PC-3 (cell line): ENCODE results near the gene SNN. TPM values are rescaled to one million over a fixed set of nuclear protein-coding genes. Genes with fewer than 3 reads are reported as not detected.

Experiments used
- ATAC-seq: fragments of 200-7000 bp; cut with Tn5 transposase; 2 replicates; pipeline ENCODE4 v1.9.1; 2020; ENCODE audit warnings: mild to moderate bottlenecking, moderate library complexity
- BruUV-seq: library from RNA; stranded (reverse); fragments of 400-500 nt; replicated peaks from 2 replicates; lab custom pipeline; 2021; lab: Mats Ljungman, UMichigan
- CTCF ChIA-PET: fragments of 300-600 bp; sonication (Branson Sonifier 250); formaldehyde crosslinking; loops from one replicate; lab custom pipeline; 2022; ENCODE audit warnings: antibody characterized with exemption; lab: Charles Lee
- POLR2A ChIA-PET: fragments of 300-600 bp; sonication (Branson Sonifier 250); formaldehyde crosslinking; loops from one replicate; lab custom pipeline; 2022; ENCODE audit warnings: antibody characterized with exemption; ENCODE audit not compliant: unreplicated experiment; lab: Charles Lee
- DNase-seq: peaks from one replicate; pipeline ENCODE4 v3.0.0-alpha.2; 2015
- H2AFZ ChIP-seq: fragments of 300-600 bp; sonication (generic); 2 replicates; pipeline ENCODE4 v1.6.0; 2016; ENCODE audit warnings: antibody characterized with exemption, low read length
- H3F3A ChIP-seq: fragments of 300-600 bp; sonication (generic); one replicate; pipeline ENCODE4 v1.6.0; 2017; ENCODE audit warnings: antibody characterized with exemption, low read length, control low read depth, mild to moderate bottlenecking; ENCODE audit not compliant: unreplicated experiment
- H3K27ac ChIP-seq: fragments of 300-600 bp; sonication (generic); 2 replicates; pipeline ENCODE4 v1.5.1; 2016; ENCODE audit warnings: mild to moderate bottlenecking, low read length
- H3K27me3 ChIP-seq: fragments of 300-600 bp; sonication (generic); 2 replicates; pipeline ENCODE4 v1.6.1; 2016; ENCODE audit warnings: low read length, mixed read lengths
- H3K36me3 ChIP-seq: fragments of 300-600 bp; sonication (generic); 2 replicates; pipeline ENCODE4 v1.6.1; 2016; ENCODE audit warnings: low read depth, mixed run types, low read length, mixed read lengths
- H3K4me1 ChIP-seq: fragments of 300-600 bp; sonication (generic); 2 replicates; pipeline ENCODE4 v1.5.1; 2016; ENCODE audit warnings: low read length; ENCODE audit not compliant: insufficient read depth
- H3K4me2 ChIP-seq: fragments of 300-600 bp; sonication (generic); 2 replicates; pipeline ENCODE4 v1.6.0; 2016; ENCODE audit warnings: low read length
- H3K4me3 ChIP-seq: fragments of 300-600 bp; sonication (generic); 2 replicates; pipeline ENCODE4 v1.5.1; 2016; ENCODE audit warnings: mild to moderate bottlenecking, low read length, mixed read lengths
- H3K79me2 ChIP-seq: fragments of 300-600 bp; sonication (generic); 2 replicates; pipeline ENCODE4 v1.6.1; 2017; ENCODE audit warnings: low read length, mixed read lengths
- H3K9ac ChIP-seq: fragments of 300-600 bp; sonication (generic); 2 replicates; pipeline ENCODE4 v1.6.0; 2016; ENCODE audit warnings: mild to moderate bottlenecking, low read length
- H3K9me2 ChIP-seq: fragments of 300-600 bp; sonication (generic); replicated peaks from 2 replicates; pipeline ENCODE4 v1.6.1; 2016; ENCODE audit warnings: mixed run types, low read length, mixed read lengths
- H3K9me3 ChIP-seq: fragments of 300-600 bp; sonication (generic); 2 replicates; pipeline ENCODE4 v1.6.1; 2016; ENCODE audit warnings: low read length, mixed read lengths
- H4K20me1 ChIP-seq: fragments of 300-600 bp; sonication (generic); 2 replicates; pipeline ENCODE4 v1.6.1; 2016; ENCODE audit warnings: low read length, mixed read lengths
- EZH2 ChIP-seq: fragments of 300-600 bp; sonication (generic); IDR thresholded peaks from one replicate; pipeline ENCODE4 v1.6.1; 2017; ENCODE audit warnings: antibody characterized with exemption, mild to moderate bottlenecking, low read length; ENCODE audit not compliant: unreplicated experiment
- EZH2phosphoT487 ChIP-seq: fragments of 300-600 bp; sonication (generic); IDR thresholded peaks from 2 replicates; pipeline ENCODE4 v1.6.1; 2018; ENCODE audit warnings: mild to moderate bottlenecking, antibody characterized with exemption, low read length, borderline replicate concordance
- intact Hi-C: fragments of 100-400 bp; cut with micrococcal nuclease; formaldehyde crosslinking; loops from 2 replicates; pipeline ENCODE4 v1.9.0; 2023
- total RNA-seq: library from RNA; depleted of rRNA; stranded (reverse); fragments of >200 nt; gene quantifications from 2 replicates; pipeline ENCODE4 v1.2.3, GENCODE V29; 2014
- TF ChIP-seq, protein P1 (sequence below): fragments of 300-600 bp; sonication (generic); conservative IDR thresholded peaks from 2 replicates; pipeline ENCODE4 v1.5.1; 2017; ENCODE audit warnings: antibody characterized with exemption, low read depth, mild to moderate bottlenecking, low read length

SNN gene
- total RNA-seq, 1 experiment from 2014 or later: 4.3 TPM

DNA sequence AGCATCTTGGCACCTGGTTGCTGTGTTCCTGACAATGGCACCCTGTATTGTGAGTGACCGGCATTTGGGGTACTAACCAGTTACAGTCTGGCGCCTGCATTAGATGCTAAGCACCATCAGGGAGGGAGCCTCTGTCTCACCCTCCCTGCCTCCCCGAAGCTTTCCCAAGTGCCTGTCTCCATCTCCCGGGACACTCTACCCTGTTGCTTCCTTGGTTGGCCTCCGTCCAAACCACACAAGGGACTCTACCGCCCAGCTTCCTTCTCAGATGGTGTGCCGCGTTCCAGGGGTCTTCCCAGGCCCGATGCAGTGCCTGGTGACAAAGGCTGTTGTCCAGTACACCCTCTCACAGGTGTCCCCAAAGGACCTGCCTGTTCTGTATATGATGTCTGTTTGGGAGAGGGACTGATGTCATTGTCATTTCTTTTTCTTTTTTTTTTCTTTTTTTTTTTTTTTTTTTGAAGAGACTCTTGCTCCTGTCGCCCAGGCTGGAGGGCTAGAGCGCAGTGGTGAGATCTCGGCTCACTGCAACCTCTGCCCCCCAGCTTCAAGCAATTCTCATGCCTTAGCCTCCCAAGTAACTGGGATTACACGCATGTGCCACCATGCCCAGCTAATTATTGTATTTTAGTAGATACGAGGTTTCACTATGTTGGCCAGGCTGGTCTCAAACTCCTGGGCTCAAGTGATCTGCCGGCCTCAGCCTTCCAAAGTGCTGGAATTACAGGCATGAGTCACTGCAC is 6.7 kb downstream of the SNN start:
- Histone ChIP-seq H3K9ac (no peak overlapping the region), H3K4me3 (no peak overlapping the region), H4K20me1 (no peaks in the 10 kb centered on the region), H2AFZ (no peak overlapping the region), H3K9me2 (no peaks in the 10 kb centered on the region), H3K4me1 (no peaks in the 10 kb centered on the region), H3K27me3 (no peaks in the 10 kb centered on the region), H3K27ac (no peak overlapping the region), H3K36me3 (no peaks in the 10 kb centered on the region; the same call in 1 of the 2 replicates), H3K9me3 (no peaks in the 10 kb centered on the region), H3K4me2 (no peak overlapping the region), H3K79me2 (no peaks in the 10 kb centered on the region), H3F3A (no peaks in the 10 kb centered on the region)
- TF ChIP-seq EZH2 (no peak), EZH2phosphoT487 (no peak)
- TF ChIP-seq, protein P1, sequence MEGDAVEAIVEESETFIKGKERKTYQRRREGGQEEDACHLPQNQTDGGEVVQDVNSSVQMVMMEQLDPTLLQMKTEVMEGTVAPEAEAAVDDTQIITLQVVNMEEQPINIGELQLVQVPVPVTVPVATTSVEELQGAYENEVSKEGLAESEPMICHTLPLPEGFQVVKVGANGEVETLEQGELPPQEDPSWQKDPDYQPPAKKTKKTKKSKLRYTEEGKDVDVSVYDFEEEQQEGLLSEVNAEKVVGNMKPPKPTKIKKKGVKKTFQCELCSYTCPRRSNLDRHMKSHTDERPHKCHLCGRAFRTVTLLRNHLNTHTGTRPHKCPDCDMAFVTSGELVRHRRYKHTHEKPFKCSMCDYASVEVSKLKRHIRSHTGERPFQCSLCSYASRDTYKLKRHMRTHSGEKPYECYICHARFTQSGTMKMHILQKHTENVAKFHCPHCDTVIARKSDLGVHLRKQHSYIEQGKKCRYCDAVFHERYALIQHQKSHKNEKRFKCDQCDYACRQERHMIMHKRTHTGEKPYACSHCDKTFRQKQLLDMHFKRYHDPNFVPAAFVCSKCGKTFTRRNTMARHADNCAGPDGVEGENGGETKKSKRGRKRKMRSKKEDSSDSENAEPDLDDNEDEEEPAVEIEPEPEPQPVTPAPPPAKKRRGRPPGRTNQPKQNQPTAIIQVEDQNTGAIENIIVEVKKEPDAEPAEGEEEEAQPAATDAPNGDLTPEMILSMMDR: no peak
- ATAC-seq: no peak; the same call in 1 of the 2 replicates
- intact Hi-C loops: no loop called here
- POLR2A ChIA-PET: no interaction called here
- CTCF ChIA-PET: no interaction called here
- no TSS peak for BruUV-seq
- no peak for DNase-seq

DNA sequence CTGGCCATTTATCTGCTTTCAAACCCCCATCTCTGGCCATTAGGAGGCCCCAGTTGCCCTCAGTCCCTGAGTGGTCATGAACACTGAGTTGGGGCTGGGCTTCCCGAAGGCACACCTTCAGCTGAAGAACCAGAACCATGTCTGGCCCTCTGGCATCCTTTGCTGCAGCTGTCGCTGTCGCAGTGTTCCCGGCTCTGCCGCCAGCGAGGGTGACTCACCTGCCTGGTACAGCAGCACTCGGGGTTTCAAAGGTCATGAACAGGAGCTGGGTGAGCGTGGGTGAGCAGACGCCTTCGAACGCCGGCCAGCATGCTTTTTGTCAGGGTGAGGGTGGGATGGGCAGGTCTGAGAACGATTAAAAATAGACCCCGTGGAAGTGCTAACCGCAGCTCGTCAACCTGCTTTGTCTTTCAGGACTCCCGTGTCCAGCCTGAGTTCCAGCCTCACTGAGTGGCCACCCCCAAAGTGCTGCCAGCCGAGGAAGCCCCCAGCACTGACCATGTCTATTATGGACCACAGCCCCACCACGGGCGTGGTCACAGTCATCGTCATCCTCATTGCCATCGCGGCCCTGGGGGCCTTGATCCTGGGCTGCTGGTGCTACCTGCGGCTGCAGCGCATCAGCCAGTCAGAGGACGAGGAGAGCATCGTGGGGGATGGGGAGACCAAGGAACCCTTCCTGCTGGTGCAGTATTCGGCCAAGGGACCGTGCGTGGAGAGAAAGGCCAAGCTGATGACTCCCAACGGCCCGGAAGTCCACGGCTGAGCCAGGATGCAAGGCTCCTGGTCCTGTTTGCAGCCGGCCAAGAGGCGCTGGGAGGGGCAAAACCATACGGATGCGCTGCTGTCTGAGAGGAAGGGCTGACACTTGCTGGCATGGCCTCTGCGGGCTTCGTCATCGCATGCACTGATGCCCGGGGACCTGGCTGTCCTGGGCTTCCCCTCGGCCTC is 7.6 kb downstream of the SNN start:
- H3K4me3 ChIP-seq: no peak overlapping the region
- ATAC-seq (peak; percentile 32; the same call in 1 of the 2 replicates), DNase-seq (no peak)
- POLR2A ChIA-PET: no interaction called here
- CTCF ChIA-PET: no interaction called here
- H3K27ac ChIP-seq: no peak overlapping the region
- no peaks in the 10 kb centered on the region for H3K9me3 ChIP-seq
- H3K4me2 ChIP-seq: no peak overlapping the region
- H3K9me2 ChIP-seq: no peaks in the 10 kb centered on the region
- TF ChIP-seq EZH2phosphoT487 (no peak), EZH2 (no peak)
- TF ChIP-seq, protein P1: no peak
- H3K9ac ChIP-seq: no peak overlapping the region
- no peaks in the 10 kb centered on the region for H3K27me3 ChIP-seq
- no TSS peak for BruUV-seq
- intact Hi-C loops: no loop called here
- H2AFZ ChIP-seq: no peak overlapping the region
- H3K4me1 ChIP-seq: no peaks in the 10 kb centered on the region
- no peaks in the 10 kb centered on the region for H3K79me2 ChIP-seq
- no peaks in the 10 kb centered on the region for H3F3A ChIP-seq
- H3K36me3 ChIP-seq: no peaks in the 10 kb centered on the region; the same call in 1 of the 2 replicates
- H4K20me1 ChIP-seq: no peaks in the 10 kb centered on the region
